Loucy (cell line): Measurements from ENCODE around the gene SERTAD3.

Source experiments
- CTCF ChIP-seq: fragments of 200-600 bp; sonication (generic); conservative IDR thresholded peaks from 2 replicates; pipeline ENCODE4 v1.5.1; 2014; ENCODE audit warnings: mild to moderate bottlenecking, antibody characterized with exemption, low read length
- EZH2phosphoT487 ChIP-seq: fragments of 200-600 bp; IDR thresholded peaks from 2 replicates; pipeline ENCODE4 v1.6.1; 2018; ENCODE audit warnings: antibody characterized with exemption, mild to moderate bottlenecking, moderate library complexity, borderline replicate concordance

DNA sequence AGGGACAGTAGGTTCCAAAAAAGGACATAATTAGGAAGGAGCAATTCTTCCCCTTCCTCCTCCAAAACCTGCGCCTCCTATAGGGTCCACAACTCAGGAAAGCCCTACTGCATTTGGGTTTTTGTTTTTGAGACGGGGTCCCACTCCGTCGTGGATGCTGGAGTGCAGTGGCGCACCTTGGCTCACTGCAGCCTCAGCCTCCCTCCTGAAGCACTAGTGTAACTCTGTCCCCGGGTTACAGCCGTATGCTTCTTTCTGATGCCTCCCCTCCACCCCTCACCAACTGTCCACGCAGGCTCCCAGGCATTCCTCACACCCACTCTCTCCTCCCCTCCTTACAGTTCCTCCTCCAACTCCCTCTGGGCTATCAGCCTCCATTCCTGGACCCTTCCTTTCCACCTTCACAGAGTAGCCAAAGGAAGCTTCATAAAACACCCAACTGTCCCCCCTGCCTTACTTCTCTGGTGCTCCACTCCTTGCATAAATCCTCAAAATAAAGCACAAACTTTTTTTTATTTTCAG lies 2.2 kb upstream of the SERTAD3 start:
- TF ChIP-seq CTCF (no peak), EZH2phosphoT487 (no peak)
